ENCODE measurements around the gene PXMP4.
"Not testable (repeated sequence)": the region's sequence is repeated elsewhere in the genome, so short reads cannot be mapped to it uniquely, and the experiment has no call there.

Gene PXMP4

GRCh38 chr20:33703498-33704137, 16.5 kb downstream of the PXMP4 start:
- DNase-seq (ENCODE audit: low spot score), result no peak

GRCh38 chr20:33702861-33703260, 17.2 kb downstream of the PXMP4 start:
- DNase-seq (ENCODE audit: low spot score), result no peak

- DNase-seq (ENCODE audit: low spot score), result no peak
Observed at GRCh38 chr20:33701629-33702450, 18.3 kb downstream of the PXMP4 start.

GRCh38 chr20:33700696-33701441, 19.2 kb downstream of the PXMP4 start:
- DNase-seq (ENCODE audit: low spot score), result not testable (repeated sequence)

- DNase-seq (ENCODE audit: low spot score), result not testable (repeated sequence)
Observed at GRCh38 chr20:33698966-33699365, 21.1 kb downstream of the PXMP4 start.

GRCh38 chr20:33697129-33697528, 23.0 kb downstream of the PXMP4 start:
- DNase-seq (ENCODE audit: low spot score), result peak; percentile 39

- DNase-seq (ENCODE audit: low spot score), result no peak
Observed at GRCh38 chr20:33696448-33696847, 23.7 kb downstream of the PXMP4 start.

- DNase-seq (ENCODE audit: low spot score), result no peak
Observed at GRCh38 chr20:33694639-33695012, 25.5 kb downstream of the PXMP4 start.

- DNase-seq (ENCODE audit: low spot score), result no peak
Observed at GRCh38 chr20:33693741-33694638, 26.1 kb downstream of the PXMP4 start.

GRCh38 chr20:33693289-33693688, 26.8 kb downstream of the PXMP4 start:
- no peak for DNase-seq (ENCODE audit: low spot score)

GRCh38 chr20:33689973-33690372, 30.1 kb downstream of the PXMP4 start:
- no peak for DNase-seq (ENCODE audit: low spot score)

- no peak for DNase-seq (ENCODE audit: low spot score)
Observed at GRCh38 chr20:33689493-33689892, 30.6 kb downstream of the PXMP4 start.

GRCh38 chr20:33688938-33689424, 31.1 kb downstream of the PXMP4 start:
- DNase-seq (ENCODE audit: low spot score), result no peak

- DNase-seq (ENCODE audit: low spot score), result no peak
Observed at GRCh38 chr20:33687993-33688937, 31.8 kb downstream of the PXMP4 start.

GRCh38 chr20:33687370-33687915, 32.7 kb downstream of the PXMP4 start:
- DNase-seq (ENCODE audit: low spot score), result no peak

GRCh38 chr20:33686984-33687366, 33.1 kb downstream of the PXMP4 start:
- DNase-seq (ENCODE audit: low spot score), result no peak

GRCh38 chr20:33686100-33686983, 33.8 kb downstream of the PXMP4 start, which contains the start of gene E2F1:
Gene E2F1, minus strand, starts transcription at chr20:33686385. Its CDS starts 121 bp downstream, at chr20:33686264.
- peak; percentile 99 for DNase-seq (ENCODE audit: low spot score)

GRCh38 chr20:33685328-33686099, 34.6 kb downstream of the PXMP4 start:
- peak; percentile 43 for DNase-seq (ENCODE audit: low spot score)

All from hepatic stellate cell (primary cell).